GM18519 (cell line): ENCODE results near the gene DIAPH3.

ENCODE experiments used
- ATAC-seq: cut with Tn5 transposase; IDR thresholded peaks from one replicate; pipeline ENCODE4 v1.9.1; 2021; ENCODE audit warnings: mild to moderate bottlenecking, moderate library complexity; ENCODE audit not compliant: unreplicated experiment, low FRiP score

The DIAPH3 gene

GRCh38 chr13:59970847-59971246, 192.9 kb downstream of the DIAPH3 start:
- no peak for ATAC-seq

- no peak for ATAC-seq
Observed at GRCh38 chr13:59963827-59964226, 199.9 kb downstream of the DIAPH3 start.

- no peak for ATAC-seq
Observed at GRCh38 chr13:59963383-59963782, 200.3 kb downstream of the DIAPH3 start.

GRCh38 chr13:59962343-59962742, 201.4 kb downstream of the DIAPH3 start:
- ATAC-seq, result no peak

- ATAC-seq, result no peak
Observed at GRCh38 chr13:59960683-59961082, 203.0 kb downstream of the DIAPH3 start.

- ATAC-seq, result no peak
Observed at GRCh38 chr13:59957438-59957837, 206.3 kb downstream of the DIAPH3 start.

- ATAC-seq, result no peak
Observed at GRCh38 chr13:59954601-59955000, 209.1 kb downstream of the DIAPH3 start.

GRCh38 chr13:59951011-59951410, 212.7 kb downstream of the DIAPH3 start:
- ATAC-seq, result no peak

- ATAC-seq, result no peak
Observed at GRCh38 chr13:59950266-59950665, 213.5 kb downstream of the DIAPH3 start.

GRCh38 chr13:59948686-59949085, 215.0 kb downstream of the DIAPH3 start:
- no peak for ATAC-seq

GRCh38 chr13:59946944-59947343, 216.8 kb downstream of the DIAPH3 start:
- no peak for ATAC-seq

- no peak for ATAC-seq
Observed at GRCh38 chr13:59931621-59932020, 232.1 kb downstream of the DIAPH3 start.

GRCh38 chr13:59924256-59924655, 239.5 kb downstream of the DIAPH3 start:
- no peak for ATAC-seq

- no peak for ATAC-seq
Observed at GRCh38 chr13:59915252-59915651, 248.5 kb downstream of the DIAPH3 start.

GRCh38 chr13:59914556-59914955, 249.2 kb downstream of the DIAPH3 start:
- ATAC-seq, result no peak

GRCh38 chr13:59906413-59907049, 257.2 kb downstream of the DIAPH3 start:
- no peak for ATAC-seq

GRCh38 chr13:59901191-59901590, 262.5 kb downstream of the DIAPH3 start:
- no peak for ATAC-seq

GRCh38 chr13:59898066-59898465, 265.7 kb downstream of the DIAPH3 start:
- no peak for ATAC-seq

GRCh38 chr13:59893266-59893665, 270.5 kb downstream of the DIAPH3 start:
- ATAC-seq, result no peak

- ATAC-seq, result no peak
Observed at GRCh38 chr13:59891053-59891452, 272.7 kb downstream of the DIAPH3 start.

- no peak for ATAC-seq
Observed at GRCh38 chr13:59890054-59890453, 273.7 kb downstream of the DIAPH3 start.

GRCh38 chr13:59888408-59888807, 275.3 kb downstream of the DIAPH3 start:
- no peak for ATAC-seq

- ATAC-seq, result no peak
Observed at GRCh38 chr13:59885076-59885475, 278.7 kb downstream of the DIAPH3 start.
